Neural cell (in vitro differentiated cells): ENCODE data around the gene FZD8. TPM values are rescaled to one million over a fixed set of nuclear protein-coding genes. Genes with fewer than 3 reads are reported as not detected.

ENCODE experiments used
- H2AFZ ChIP-seq: fragments of 200-600, 300-800 bp; sonication (generic), shearing (Covaris generic); 2 replicates; pipeline ENCODE4 v1.6.0; 2014; ENCODE audit warnings: low read depth, mild to moderate bottlenecking, antibody characterized with exemption, low read length, moderate library complexity
- H3F3A ChIP-seq: fragments of 200-600 bp; shearing (Covaris generic); 2 replicates; pipeline ENCODE4 v1.6.1; 2016; ENCODE audit warnings: mild to moderate bottlenecking, moderate library complexity, mixed read lengths, antibody characterized with exemption, low read length; ENCODE audit not compliant: insufficient read depth, poor library complexity, severe bottlenecking
- H3K27ac ChIP-seq: fragments of 200-600, 300-800 bp; sonication (generic), shearing (Covaris generic); 2 replicates; pipeline ENCODE4 v1.5.1; 2014; ENCODE audit warnings: mild to moderate bottlenecking, low read length, moderate library complexity
- H3K27me3 ChIP-seq: fragments of 300-800, 200-600 bp; sonication (generic), shearing (Covaris generic); 2 replicates; pipeline ENCODE4 v1.6.0; 2014; ENCODE audit warnings: mild to moderate bottlenecking, low read depth, low read length, moderate library complexity; ENCODE audit not compliant: insufficient read depth
- H3K36me3 ChIP-seq: fragments of 300-800, 200-600 bp; sonication (generic), shearing (Covaris generic); 2 replicates; pipeline ENCODE4 v1.5.1; 2014; ENCODE audit warnings: mild to moderate bottlenecking, antibody characterized with exemption, low read length, moderate library complexity; ENCODE audit not compliant: insufficient read depth
- H3K4me2 ChIP-seq: fragments of 300-800, 200-600 bp; sonication (generic), shearing (Covaris generic); 2 replicates; pipeline ENCODE4 v1.6.0; 2014; ENCODE audit warnings: mild to moderate bottlenecking, low read length
- H3K4me3 ChIP-seq: fragments of 300-800, 200-600 bp; sonication (generic), shearing (Covaris generic); 2 replicates; pipeline ENCODE4 v1.5.1; 2014; ENCODE audit warnings: mild to moderate bottlenecking, low read length, moderate library complexity
- H3K79me2 ChIP-seq: fragments of 200-600 bp; shearing (Covaris generic); replicated peaks from 2 replicates; pipeline ENCODE4 v1.6.0; 2014; ENCODE audit warnings: mild to moderate bottlenecking, low read length, moderate library complexity; ENCODE audit not compliant: insufficient read depth
- H3K9ac ChIP-seq: fragments of 300-800, 200-600 bp; sonication (generic), shearing (Covaris generic); 2 replicates; pipeline ENCODE4 v1.6.1; 2016; ENCODE audit warnings: mild to moderate bottlenecking, low read length, mixed read lengths
- H3K9me2 ChIP-seq: fragments of 200-600 bp; shearing (Covaris generic); 2 replicates; pipeline ENCODE4 v1.6.1; 2016; ENCODE audit warnings: mild to moderate bottlenecking, low read length, mixed read lengths; ENCODE audit not compliant: insufficient read depth
- H3K9me3 ChIP-seq: fragments of 200-600, 300-800 bp; sonication (generic), shearing (Covaris generic); 2 replicates; pipeline ENCODE4 v1.6.1; 2016; ENCODE audit warnings: mild to moderate bottlenecking, mixed run types, low read length, moderate library complexity, mixed read lengths
- H4K20me1 ChIP-seq: fragments of 200-600 bp; shearing (Covaris generic); 2 replicates; pipeline ENCODE4 v1.6.1; 2016; ENCODE audit warnings: mild to moderate bottlenecking, mixed run types; ENCODE audit not compliant: insufficient read depth
- EP300 ChIP-seq: fragments of 450-650 bp; conservative IDR thresholded peaks from 2 replicates; pipeline ENCODE4 v1.6.1; 2014; ENCODE audit warnings: antibody characterized with exemption, mild to moderate bottlenecking, moderate library complexity; ENCODE audit not compliant: poor library complexity, severe bottlenecking
- EZH2 ChIP-seq: fragments of 200-600, 300-800 bp; shearing (Covaris generic), sonication (generic); IDR thresholded peaks from 2 replicates; pipeline ENCODE4 v1.6.1; 2014; ENCODE audit warnings: antibody characterized with exemption, low read length, borderline replicate concordance, mild to moderate bottlenecking; ENCODE audit not compliant: insufficient read depth, poor library complexity, severe bottlenecking
- MXI1 ChIP-seq: fragments of 450-650 bp; conservative IDR thresholded peaks from 2 replicates; pipeline ENCODE4 v1.6.1; 2014; ENCODE audit warnings: antibody characterized with exemption, mild to moderate bottlenecking; ENCODE audit not compliant: poor library complexity, severe bottlenecking
- POLR2AphosphoS5 ChIP-seq: IDR thresholded peaks from 2 replicates; pipeline ENCODE4 v1.6.1; 2012
- RAD21 ChIP-seq: fragments of 450-650 bp; conservative IDR thresholded peaks from 2 replicates; pipeline ENCODE4 v1.6.1; 2014; ENCODE audit warnings: antibody characterized with exemption, mild to moderate bottlenecking, moderate library complexity
- SMC3 ChIP-seq: fragments of 450-650 bp; conservative IDR thresholded peaks from 2 replicates; pipeline ENCODE4 v1.6.1; 2014; ENCODE audit warnings: antibody characterized with exemption, mild to moderate bottlenecking, moderate library complexity; ENCODE audit not compliant: poor library complexity
- TAF1 ChIP-seq: IDR thresholded peaks from 2 replicates; pipeline ENCODE4 v1.6.1; 2012; ENCODE audit warnings: low read depth
- polyA plus RNA-seq: library from polyadenylated mRNA; depleted of rRNA; stranded (reverse); fragments of >200 nt; gene quantifications from 2 replicates; pipeline ENCODE4 v1.2.3, GENCODE V29; 2014
- TF ChIP-seq, protein P1 (sequence below): IDR thresholded peaks from 2 replicates; pipeline ENCODE4 v1.6.1; 2012; ENCODE audit warnings: borderline replicate concordance
- TF ChIP-seq, protein P2 (sequence below): fragments of 450-650 bp; IDR thresholded peaks from 2 replicates; pipeline ENCODE4 v1.5.1; 2014; ENCODE audit warnings: antibody characterized with exemption, mild to moderate bottlenecking, moderate library complexity; ENCODE audit not compliant: poor library complexity, severe bottlenecking

FZD8 gene
- polyA plus RNA-seq, 1 donor from 2014 or later: 1.6 TPM

DNA sequence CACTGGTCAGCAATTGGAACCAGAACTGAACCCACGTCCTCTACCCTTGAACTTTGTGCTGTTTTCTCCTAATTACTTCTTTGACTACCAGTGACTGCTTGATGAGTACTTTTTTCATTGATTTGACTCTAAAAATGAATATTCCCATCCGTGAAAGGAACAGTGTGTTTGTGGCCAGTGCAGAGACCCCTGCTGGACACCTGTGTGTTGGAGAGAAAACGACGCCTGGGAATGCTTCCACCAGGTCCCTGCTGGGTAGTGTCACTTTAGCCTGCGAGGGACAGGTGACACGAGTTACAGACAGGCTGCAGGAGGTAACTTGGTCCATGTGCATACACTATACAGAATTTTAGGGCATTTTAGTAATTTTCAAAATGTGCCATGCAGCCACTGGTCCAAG lies 43.7 kb downstream of the FZD8 start:
- H3K27ac ChIP-seq: no peak overlapping the region
- no peaks in the 10 kb centered on the region for H3K36me3 ChIP-seq
- H3K9ac ChIP-seq: no peak overlapping the region
- no peak for TF ChIP-seq EZH2
- TF ChIP-seq, protein P1, sequence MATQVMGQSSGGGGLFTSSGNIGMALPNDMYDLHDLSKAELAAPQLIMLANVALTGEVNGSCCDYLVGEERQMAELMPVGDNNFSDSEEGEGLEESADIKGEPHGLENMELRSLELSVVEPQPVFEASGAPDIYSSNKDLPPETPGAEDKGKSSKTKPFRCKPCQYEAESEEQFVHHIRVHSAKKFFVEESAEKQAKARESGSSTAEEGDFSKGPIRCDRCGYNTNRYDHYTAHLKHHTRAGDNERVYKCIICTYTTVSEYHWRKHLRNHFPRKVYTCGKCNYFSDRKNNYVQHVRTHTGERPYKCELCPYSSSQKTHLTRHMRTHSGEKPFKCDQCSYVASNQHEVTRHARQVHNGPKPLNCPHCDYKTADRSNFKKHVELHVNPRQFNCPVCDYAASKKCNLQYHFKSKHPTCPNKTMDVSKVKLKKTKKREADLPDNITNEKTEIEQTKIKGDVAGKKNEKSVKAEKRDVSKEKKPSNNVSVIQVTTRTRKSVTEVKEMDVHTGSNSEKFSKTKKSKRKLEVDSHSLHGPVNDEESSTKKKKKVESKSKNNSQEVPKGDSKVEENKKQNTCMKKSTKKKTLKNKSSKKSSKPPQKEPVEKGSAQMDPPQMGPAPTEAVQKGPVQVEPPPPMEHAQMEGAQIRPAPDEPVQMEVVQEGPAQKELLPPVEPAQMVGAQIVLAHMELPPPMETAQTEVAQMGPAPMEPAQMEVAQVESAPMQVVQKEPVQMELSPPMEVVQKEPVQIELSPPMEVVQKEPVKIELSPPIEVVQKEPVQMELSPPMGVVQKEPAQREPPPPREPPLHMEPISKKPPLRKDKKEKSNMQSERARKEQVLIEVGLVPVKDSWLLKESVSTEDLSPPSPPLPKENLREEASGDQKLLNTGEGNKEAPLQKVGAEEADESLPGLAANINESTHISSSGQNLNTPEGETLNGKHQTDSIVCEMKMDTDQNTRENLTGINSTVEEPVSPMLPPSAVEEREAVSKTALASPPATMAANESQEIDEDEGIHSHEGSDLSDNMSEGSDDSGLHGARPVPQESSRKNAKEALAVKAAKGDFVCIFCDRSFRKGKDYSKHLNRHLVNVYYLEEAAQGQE: no peak
- TF ChIP-seq EP300: no peak
- TF ChIP-seq, protein P2, sequence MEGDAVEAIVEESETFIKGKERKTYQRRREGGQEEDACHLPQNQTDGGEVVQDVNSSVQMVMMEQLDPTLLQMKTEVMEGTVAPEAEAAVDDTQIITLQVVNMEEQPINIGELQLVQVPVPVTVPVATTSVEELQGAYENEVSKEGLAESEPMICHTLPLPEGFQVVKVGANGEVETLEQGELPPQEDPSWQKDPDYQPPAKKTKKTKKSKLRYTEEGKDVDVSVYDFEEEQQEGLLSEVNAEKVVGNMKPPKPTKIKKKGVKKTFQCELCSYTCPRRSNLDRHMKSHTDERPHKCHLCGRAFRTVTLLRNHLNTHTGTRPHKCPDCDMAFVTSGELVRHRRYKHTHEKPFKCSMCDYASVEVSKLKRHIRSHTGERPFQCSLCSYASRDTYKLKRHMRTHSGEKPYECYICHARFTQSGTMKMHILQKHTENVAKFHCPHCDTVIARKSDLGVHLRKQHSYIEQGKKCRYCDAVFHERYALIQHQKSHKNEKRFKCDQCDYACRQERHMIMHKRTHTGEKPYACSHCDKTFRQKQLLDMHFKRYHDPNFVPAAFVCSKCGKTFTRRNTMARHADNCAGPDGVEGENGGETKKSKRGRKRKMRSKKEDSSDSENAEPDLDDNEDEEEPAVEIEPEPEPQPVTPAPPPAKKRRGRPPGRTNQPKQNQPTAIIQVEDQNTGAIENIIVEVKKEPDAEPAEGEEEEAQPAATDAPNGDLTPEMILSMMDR: no peak
- H3K27me3 ChIP-seq: no peaks in the 10 kb centered on the region
- no peaks in the 10 kb centered on the region for H3F3A ChIP-seq
- no peaks in the 10 kb centered on the region for H4K20me1 ChIP-seq
- no peak overlapping the region for H3K4me2 ChIP-seq
- H3K9me2 ChIP-seq: no peaks in the 10 kb centered on the region
- H3K4me3 ChIP-seq: no peak overlapping the region
- H2AFZ ChIP-seq: no peak overlapping the region
- no peaks in the 10 kb centered on the region for H3K79me2 ChIP-seq
- H3K9me3 ChIP-seq: no peaks in the 10 kb centered on the region

DNA sequence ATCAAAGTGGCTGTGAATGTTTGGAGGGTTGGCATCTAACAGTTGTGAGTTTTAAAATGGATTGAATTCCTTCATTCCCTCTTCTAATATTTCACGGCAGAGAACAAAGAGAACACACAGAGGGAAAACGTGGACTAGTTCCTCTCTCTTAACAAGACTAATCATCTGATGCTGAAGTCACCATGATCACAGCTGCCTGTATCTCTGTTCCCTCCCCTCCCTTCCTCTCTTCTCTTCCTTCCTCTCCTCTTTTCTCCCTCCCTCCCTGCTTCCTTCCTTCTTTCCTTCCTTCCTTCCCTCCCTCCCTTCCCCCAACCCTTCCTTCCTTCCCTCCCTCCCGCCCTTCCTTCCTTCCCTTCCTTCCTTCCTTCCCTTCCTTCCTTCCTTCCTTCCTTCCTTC lies 47.0 kb downstream of the FZD8 start:
- no peaks in the 10 kb centered on the region for H3K27me3 ChIP-seq
- no peak overlapping the region for H2AFZ ChIP-seq
- no peak overlapping the region for H3K4me2 ChIP-seq
- H4K20me1 ChIP-seq: no peaks in the 10 kb centered on the region
- H3K9me2 ChIP-seq: no peaks in the 10 kb centered on the region
- no peaks in the 10 kb centered on the region for H3K36me3 ChIP-seq
- H3F3A ChIP-seq: no peaks in the 10 kb centered on the region
- no peaks in the 10 kb centered on the region for H3K79me2 ChIP-seq
- H3K27ac ChIP-seq: no peak overlapping the region
- H3K4me3 ChIP-seq: no peak overlapping the region
- peaks cover 3% of the 10 kb centered on the region for H3K9me3 ChIP-seq
- no peak for TF ChIP-seq MXI1
- TF ChIP-seq SMC3: no peak
- TF ChIP-seq EZH2: no peak
- TF ChIP-seq TAF1: no peak
- no peak for TF ChIP-seq POLR2AphosphoS5
- TF ChIP-seq, protein P1: no peak
- TF ChIP-seq, protein P2: no peak
- TF ChIP-seq EP300: no peak
- TF ChIP-seq RAD21: no peak
- H3K9ac ChIP-seq: no peak overlapping the region
